NCI-H187 (cell line): ENCODE measurements around the gene XNDC1N.
"Not testable (repeated sequence)": the region's sequence is repeated elsewhere in the genome, so short reads cannot be mapped to it uniquely, and the experiment has no call there.

ENCODE experiments used
- DNase-seq, 2 experiments: peaks; one replicate each; lab custom pipeline; 2025; lab: John Stamatoyannopoulos, UW

The XNDC1N gene

DNA sequence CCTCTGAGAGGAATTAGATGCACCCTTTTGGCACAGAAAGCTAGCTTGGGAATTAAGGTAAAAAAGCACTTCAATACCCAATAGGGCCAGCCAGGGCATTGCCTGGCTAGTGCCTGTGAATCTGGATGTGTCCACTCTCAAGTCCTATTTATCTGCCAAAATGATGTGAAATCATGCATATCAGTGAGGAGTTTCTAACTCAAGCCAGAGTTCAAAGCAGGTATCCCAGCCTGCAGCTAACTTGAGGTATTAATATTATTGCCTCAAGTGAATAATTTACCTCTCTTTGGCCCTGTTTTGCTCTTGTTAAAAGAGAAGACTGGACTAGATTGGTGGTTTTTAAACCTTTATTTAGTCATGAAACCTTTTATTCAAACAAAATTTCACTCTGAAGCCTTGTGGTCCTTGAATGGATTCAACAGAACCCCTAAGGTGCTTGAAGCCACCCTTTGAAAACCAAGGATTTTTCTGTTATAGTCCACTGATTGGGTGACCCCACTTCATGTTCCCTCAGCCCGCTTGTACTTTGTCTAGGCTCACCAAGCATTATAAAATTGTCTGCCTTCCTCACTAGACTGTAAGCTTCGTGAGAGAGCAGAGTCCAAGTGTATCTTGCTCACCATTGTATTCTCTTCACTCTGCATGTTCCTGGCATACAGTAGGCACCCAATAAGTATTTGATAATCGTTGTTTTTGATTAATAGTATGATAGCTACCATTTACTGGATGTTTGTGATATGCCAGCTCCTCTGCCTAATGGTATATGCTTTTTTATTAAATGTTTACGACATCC lies 4.9 kb upstream of the XNDC1N start:
- DNase-seq, result no peak

DNA sequence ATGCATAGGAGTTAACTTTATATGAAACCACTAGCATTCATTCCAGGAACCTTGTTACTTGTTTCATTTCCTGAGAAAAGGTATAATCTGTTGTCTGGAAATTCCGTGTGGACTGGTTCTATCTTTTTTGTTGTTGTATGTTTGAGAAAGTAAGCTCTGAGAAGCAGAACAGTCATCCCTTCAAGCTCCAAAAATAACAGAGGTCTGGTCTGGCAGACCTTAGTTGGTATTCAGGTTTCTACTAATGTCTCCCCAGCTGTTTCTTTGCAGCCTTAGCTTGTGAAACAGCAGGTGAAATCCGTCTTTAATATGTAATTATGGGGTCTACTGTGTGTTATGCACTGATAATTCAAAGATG lies 2.8 kb upstream of the XNDC1N start:
- no peak for DNase-seq

DNA sequence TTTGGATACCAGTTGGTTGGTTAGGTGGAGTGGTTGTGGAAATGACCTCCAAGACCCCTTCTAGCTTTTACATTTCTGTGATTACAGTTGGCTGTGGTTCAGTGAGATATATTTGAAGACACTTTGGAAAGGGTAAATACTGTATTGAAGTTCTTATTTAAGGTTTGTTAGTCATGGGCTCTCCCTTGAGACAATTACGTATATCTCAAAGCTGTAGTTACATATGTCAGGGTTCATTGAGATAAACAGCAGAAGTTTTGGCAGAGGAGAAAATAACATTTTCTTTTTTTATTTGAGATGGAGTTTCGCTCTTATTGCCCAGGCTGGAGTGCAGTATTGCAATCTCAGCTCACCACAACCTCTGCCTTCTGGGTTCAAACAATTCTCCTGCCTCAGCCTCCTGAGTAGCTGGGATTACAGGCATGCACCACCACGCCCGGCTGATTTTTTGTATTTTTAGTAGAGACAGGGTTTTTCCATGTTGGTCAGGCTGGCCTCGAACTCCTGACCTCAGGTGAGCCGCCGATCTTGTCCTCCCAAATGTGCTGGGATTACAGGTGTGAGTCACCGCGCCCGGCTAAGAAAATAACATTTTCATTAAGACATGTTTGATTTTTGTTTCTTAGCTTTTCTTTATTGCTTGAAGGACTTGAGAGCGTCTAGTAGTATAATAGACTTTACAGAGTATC lies 2.3 kb upstream of the XNDC1N start:
- DNase-seq, result no peak

DNA sequence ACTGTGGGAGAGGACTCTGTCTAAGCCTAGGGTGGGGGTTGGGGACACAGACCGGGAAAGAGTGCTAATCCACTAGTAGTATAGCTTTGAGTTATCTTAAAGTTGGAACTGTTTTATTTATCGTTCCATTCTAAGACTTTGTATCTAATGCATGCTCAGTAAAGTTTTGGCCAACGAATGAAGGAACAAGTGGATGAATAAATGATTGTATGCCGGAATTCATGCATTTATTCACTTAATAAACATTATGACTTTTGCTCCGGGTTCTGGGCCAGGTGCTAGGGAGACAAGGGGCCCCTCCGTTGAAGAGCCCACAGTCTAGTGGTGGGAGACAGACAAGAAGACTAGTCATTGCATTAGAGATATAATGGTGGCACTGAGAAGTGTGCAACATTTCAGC lies 1.1 kb upstream of the XNDC1N start:
- no peak for DNase-seq

DNA sequence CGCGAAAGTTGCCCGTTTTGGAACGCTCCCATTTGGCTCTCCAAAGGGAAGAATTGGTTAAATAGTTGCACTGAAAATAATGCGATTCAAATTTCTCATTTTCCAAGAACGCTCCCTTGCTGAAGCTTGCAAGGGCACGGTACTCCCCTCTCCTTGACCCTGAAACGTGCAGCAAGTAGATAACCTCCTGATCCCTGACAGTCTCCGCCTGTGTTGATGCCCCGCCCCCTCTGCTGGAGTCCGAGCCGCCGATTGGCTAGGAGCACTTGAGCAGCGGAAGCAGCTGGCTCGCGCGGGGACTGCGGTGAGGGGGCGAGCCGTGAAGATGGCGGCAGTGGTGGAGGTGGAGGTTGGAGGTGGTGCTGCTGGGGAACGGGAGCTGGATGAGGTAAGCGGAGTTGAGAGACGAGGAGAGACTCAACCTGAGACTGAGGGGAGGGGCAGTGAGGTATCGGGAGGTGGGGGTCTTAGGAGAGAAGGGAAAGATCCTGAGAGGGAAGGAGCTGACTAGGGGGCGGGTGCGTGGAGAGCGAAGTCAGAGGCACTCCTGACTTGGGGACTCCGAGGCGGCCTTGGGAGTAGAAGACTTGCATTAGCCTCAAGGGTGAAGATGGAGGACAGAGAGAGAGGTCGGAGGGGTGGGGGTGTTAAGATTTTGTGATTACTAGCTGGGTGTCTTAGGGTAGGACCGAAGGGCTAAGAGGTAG lies 496 bp upstream of the XNDC1N start, which contains the start of gene RNF121:
TSS of gene RNF121 (plus strand) at position 310 of the 707 bp plus-strand sequence. CDS start at position 326, 16 bp downstream.
- peak; percentile 91 to 96 for DNase-seq

DNA sequence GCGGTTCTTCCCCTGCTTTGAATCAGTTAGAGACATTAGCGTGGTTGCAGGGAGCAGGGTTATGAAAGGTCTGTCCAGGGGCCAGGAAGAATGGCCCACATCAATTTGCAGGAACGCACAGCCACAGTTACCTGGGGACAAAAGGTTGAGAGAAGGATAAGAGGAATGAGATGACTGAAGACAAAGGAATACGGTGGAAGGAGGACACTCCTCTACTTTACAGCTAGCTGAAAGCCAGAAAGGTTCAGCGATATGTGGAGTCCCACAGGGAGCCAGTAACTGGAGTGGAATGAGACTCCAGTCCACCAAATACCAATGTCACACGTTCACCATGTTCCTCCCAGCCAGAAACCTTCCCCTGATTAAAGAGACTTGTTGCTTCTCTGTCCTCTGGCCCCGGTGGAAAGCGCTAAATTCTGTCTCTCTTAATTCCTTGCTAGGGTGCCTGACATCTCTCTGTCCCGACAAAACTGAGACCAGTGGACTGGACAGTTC lies 10.7 kb downstream of the XNDC1N start:
- DNase-seq, result no peak

DNA sequence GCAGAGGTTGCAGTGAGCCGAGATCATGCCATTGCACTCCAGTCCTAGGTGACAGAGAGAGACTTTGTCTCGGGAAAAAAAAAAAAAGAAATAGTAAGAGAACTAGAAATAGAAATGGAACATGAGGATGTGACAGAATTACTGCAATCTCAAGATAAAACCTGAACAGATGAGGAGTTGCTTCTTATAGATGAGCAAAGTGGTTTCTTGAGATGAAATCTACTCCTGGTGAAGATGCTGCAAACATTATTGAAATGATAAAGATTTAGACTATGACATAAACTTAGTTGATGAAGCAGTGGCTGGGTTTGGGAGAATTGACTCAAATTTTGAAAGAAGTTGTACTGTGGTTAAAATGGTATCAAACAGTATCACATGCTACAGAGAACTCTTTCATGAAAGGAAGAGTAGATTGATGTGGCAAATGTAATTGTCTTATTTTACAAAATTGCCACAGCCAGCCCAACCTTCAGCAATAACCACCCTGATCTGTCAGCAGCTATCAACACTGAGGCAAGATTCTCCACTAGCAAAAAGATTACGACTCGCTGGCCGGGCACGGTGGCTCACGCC lies 13.7 kb downstream of the XNDC1N start:
- DNase-seq, result no peak

DNA sequence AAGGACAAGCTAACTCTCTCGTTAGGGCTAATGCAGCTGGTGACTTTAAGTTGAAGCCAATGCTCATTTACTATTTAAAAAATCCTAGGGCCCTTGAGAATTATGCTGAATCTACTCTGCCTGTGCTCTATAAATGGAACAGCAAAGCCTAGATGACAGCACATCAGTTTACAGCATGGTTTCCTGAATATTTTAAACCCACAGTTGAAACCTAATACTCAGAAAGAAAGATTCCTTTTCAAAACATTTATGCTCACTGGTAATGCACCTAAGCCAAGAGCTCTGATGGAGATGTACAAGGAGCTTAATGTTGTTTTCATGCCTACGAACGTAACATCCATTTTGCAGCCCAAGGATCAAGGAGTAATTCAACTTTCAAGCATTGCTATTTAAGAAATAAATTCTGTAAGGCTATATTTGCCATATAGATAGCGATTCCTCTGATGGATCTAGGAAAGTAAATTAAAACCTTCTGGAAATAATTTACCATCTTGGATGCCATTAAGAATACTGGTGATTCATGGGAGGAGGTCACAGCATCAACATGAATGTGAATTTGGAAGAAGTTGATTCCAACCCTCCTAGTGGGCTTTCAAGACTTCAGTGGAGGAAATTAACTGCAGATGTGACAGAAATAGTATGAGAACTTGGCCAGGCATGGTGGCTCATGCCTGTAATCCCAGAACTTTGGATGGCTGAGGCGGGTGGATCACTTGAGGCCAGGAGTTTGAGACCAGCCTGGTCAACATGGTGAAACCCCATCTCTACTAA lies 14.5 kb downstream of the XNDC1N start:
- DNase-seq, result no peak

DNA sequence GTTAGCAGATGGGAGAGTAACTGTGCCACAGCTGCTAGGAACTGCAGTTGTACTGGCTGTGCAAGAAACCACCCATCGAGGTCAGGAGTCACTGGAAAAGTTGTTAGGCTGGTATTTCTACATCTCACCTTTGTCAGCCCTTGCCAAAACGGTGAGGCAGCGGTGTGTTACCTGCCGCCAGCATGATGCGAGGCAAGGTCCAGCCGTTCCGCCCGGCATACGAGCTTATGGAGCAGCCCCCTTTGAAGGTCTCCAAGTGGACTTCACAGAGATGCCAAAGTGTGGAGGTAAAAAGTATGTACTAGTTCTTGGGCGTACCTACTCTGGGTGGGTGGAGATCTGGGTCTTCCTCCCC lies 16.4 kb downstream of the XNDC1N start:
- DNase-seq, result not testable (repeated sequence)

DNA sequence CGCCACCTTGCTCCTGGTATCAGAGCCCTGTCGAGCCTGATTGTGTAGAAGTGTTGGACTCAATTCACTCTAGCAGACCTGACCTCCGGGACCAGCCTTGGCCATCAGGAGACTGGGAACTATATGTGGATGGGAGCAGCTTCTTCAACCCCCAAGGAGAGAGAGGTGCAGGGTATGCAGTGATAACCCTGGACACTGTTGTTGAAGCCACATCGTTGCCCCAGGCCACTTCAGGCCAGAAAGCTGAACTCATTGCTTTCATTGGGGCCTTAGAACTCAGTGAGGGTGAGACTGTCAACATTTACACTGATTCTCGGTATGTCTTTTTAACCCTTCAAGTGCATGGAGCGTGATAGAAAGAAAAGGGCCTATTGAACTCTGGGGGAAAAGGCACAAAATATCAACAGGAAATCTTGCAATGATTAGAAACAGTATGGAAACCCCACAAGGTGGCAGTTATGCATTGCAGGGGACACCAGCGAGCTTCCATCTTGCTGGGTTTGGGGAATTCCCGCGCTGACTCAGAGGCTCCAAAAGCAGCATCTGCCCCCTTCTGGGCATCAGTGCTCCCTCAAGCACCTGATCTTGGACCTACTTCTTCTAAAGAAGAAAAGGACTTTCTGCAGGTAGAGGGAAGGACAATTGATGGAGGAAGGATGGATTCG lies 16.9 kb downstream of the XNDC1N start:
- not testable (repeated sequence) for DNase-seq

DNA sequence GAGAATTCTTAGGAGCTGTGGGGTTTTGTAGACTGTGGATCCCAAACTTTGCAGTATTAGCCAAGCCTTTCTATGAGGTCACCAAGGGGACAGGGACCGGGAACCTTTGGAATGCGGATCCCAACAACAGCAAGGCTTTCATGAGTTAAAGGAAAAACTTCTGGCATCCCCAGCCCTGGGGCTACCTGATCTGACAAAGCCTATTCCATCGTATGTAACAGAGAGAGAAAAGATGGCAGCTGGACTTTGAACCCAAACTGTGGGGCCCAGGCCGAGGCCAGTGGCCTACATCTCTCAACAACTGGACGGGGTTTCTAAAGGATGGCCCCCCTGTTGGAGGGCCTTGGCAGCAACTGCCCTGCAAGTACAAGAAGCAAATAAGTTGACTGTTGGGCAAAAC lies 17.6 kb downstream of the XNDC1N start:
- not testable (repeated sequence) for DNase-seq

DNA sequence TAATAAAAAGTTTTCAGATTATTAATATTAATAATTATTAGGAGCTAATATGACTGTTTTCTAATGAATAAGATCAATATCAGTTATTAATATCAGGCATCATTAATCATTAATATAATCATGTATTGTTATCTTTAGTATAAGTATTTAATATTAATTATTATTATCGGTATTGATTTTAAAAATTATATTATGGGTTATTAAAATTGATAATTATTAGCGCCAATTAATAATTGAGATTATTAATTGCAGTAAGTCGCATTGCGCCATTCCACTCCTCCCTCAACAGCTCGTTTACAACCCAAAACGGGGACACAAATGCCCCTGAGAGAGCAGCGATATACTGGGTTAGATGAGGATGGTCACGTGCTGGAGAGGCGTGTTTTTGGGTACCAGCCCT lies 20.2 kb downstream of the XNDC1N start:
- no peak for DNase-seq

DNA sequence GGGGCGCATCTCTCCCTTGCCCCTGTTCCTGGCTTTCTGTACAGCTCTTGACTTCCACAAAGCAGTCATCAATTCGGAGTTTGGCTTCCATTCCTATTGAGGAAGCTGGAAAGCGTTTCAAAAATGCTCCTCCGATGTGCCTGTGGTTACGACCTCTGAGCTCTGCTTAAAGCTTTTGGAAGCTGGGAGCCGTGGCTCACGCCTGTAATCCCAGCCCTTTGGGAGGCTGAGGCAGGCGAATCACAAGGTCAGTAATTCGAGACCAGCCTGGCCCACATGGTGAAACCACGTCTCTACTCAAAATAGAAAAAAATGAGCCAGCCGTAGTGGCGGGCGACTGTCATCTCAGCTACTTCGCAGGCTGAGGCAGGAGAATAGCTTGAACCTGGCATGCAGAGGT lies 27.3 kb downstream of the XNDC1N start:
- DNase-seq, result not testable (repeated sequence)

DNA sequence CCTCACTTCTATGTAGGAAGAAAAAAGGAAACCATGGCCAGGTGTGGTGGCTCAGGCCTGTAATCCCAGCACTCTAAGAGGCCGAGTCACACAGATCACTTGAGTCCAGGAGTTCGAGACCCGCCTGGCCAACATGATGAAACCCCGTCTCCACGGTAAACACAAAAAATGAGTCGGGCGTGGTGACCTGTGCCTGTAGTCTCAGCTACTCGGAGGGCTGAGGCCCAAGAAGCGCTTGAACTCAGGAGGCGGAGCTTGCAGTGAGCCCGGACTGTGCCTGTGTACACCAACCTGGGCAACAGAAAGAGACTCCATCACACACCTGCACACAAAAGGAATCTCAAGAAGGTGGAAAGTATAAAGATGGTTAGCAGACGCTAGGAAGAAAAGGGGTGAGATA lies 32.4 kb downstream of the XNDC1N start:
- DNase-seq, result no peak

DNA sequence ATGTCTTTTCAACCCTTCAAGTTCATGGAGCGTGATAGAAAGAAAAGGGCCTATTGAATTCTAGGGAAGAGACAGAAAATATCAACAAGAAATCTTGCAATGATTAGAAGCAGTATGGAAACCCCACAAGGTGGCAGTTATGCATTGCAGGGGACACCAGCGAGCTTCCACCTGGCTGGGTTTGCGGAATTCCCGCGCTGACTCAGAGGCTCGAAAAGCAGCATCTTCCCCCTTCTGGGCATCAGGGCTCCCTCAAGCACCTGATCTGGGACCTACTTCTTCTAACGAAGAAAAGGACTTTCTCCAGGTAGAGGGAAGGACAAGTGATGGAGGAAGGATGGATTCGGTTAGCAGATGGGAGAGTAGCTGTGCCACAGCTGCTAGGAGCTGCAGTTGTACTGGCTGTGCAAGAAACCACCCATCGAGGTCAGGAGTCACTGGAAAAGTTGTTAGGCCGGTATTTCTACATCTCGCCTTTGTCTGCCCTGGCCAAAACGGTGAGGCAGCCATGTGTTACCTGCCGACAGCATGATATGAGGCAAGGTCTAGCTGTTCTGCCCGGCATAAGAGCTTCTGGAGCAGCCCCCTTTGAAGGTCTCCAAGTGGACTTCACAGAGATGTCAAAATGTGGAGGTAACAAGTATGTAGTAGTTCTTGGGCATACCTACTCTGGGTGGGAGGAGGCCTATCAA lies 39.1 kb downstream of the XNDC1N start:
- not testable (repeated sequence) for DNase-seq

DNA sequence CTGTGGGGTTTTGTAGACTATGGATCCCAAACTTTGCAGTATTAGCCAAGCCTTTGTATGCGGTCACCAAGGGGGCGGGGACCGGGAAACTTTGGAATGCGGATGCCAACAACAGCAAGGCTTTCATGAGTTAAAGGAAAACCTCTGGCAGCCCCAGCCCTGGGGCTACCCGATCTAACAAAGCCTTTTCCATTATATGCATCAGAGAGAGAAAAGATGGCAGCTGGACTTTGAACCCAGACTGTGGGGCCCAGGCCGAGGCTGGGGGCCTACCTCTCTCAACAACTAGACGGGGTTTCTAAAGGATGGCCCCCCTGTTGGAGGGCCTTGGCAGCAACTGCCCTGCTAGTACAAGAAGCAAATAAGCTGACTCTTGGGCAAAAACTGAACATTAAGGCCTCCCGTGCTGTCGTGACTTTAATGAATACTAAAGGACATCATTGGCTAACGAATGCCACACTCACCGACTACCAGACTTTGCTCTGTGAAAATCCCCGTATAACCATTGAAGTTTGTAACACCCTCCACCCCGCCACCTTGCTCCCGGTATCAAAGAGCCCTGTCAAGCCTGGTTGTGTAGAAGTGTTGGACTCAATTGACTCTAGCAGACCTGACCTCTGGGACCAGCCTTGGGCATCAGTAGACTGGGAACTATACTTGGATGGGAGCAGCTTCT lies 39.9 kb downstream of the XNDC1N start:
- DNase-seq, result not testable (repeated sequence)

DNA sequence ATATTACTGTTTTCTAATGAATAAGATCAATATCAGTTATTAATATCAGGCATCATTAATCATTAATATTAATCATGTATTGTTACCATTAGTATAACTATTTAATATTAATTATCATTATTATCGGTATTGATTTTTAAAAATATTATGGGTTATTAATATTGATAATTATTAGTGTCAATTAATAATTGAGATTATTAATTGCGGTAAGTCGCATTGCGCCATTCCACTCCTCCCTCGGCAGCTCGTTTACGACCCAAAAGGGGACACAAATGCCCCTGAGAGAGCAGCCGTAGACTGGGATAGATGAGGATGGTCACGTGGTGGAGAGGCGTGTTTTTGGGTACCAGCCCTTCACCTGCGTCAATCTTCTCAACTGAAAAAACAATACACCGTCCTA lies 42.6 kb downstream of the XNDC1N start:
- not testable (repeated sequence) for DNase-seq
